Endodermal cell (in vitro differentiated cells): ENCODE data around the gene UNC5B. TPM values are rescaled to one million over a fixed set of nuclear protein-coding genes. Genes with fewer than 3 reads are reported as not detected.

Experiments
- DNase-seq: peaks from one replicate; pipeline ENCODE4 v3.0.0-alpha.2; 2017
- H3K27ac ChIP-seq: 2 replicates; pipeline ENCODE4 v1.5.1; 2013; ENCODE audit warnings: mild to moderate bottlenecking, low read depth, low read length, moderate library complexity
- H3K27me3 ChIP-seq: 2 replicates; pipeline ENCODE4 v1.6.1; 2013; ENCODE audit warnings: mild to moderate bottlenecking, low read length, moderate library complexity; ENCODE audit not compliant: insufficient read depth, control insufficient read depth, poor library complexity, severe bottlenecking
- H3K36me3 ChIP-seq: 2 replicates; pipeline ENCODE4 v1.7.0; 2013; ENCODE audit warnings: mild to moderate bottlenecking, low read length, moderate library complexity; ENCODE audit not compliant: control insufficient read depth, insufficient read depth
- H3K4me1 ChIP-seq: one replicate; pipeline ENCODE4 v1.7.0; 2013; ENCODE audit warnings: low read length; ENCODE audit not compliant: control insufficient read depth, insufficient read depth
- H3K4me3 ChIP-seq: 2 replicates; pipeline ENCODE4 v1.5.1; 2013; ENCODE audit warnings: mild to moderate bottlenecking, low read length, moderate library complexity
- H3K9ac ChIP-seq: 2 replicates; pipeline ENCODE4 v1.6.1; 2013; ENCODE audit warnings: mild to moderate bottlenecking, low read length, moderate library complexity; ENCODE audit not compliant: poor library complexity, severe bottlenecking; ENCODE audit errors: extremely low read depth
- H3K9me3 ChIP-seq: 2 replicates; pipeline ENCODE4 v1.6.1; 2013; ENCODE audit warnings: mild to moderate bottlenecking, low read length, moderate library complexity; ENCODE audit not compliant: control insufficient read depth
- H3K27ac Mint-ChIP-seq: 2 replicates; pipeline ENCODE4 v1.8.0; 2020; ENCODE audit warnings: mixed read lengths
- H3K27me3 Mint-ChIP-seq: 2 replicates; pipeline ENCODE4 v1.8.0; 2021; ENCODE audit warnings: mild to moderate bottlenecking, mixed read lengths; ENCODE audit not compliant: insufficient read depth
- H3K36me3 Mint-ChIP-seq: 2 replicates; pipeline ENCODE4 v1.8.0; 2020; ENCODE audit warnings: low read depth, mixed read lengths
- H3K4me1 Mint-ChIP-seq: 2 replicates; pipeline ENCODE4 v1.8.0; 2020; ENCODE audit warnings: mixed read lengths
- H3K4me3 Mint-ChIP-seq: 2 replicates; pipeline ENCODE4 v1.8.0; 2020; ENCODE audit warnings: mild to moderate bottlenecking, moderate library complexity, mixed read lengths
- H3K9me3 Mint-ChIP-seq: 2 replicates; pipeline ENCODE4 v1.8.0; 2020; ENCODE audit warnings: mild to moderate bottlenecking, mixed read lengths
- CTCF ChIP-seq: fragments of 200-600 bp; sonication (generic); conservative IDR thresholded peaks from 2 replicates; pipeline ENCODE4 v1.5.0; 2021; ENCODE audit warnings: antibody characterized with exemption, mild to moderate bottlenecking
- WGBS, 2 experiments: methylation state at CpG; one replicate each; pipeline versions ENCODE4 v1.1.5 to v1.1.7; 2013; ENCODE audit warnings: missing lambda C conversion rate in 2 of 2, mixed read lengths in 1 of 2; ENCODE audit not compliant: insufficient coverage in 1 of 2, insufficient read length in 1 of 2; 5-methylcytosine and 5-hydroxymethylcytosine counted together
- total RNA-seq, 2 donors: library from RNA; stranded (reverse); fragmentation: NEBNext Ultra II Directional in 1 of 2; extraction: Animal tissue kit (Norgen Biotek cat#: 25700) in 1 of 2; gene quantifications; 2 replicates in 1 of 2; 3 replicates in 1 of 2; pipeline ENCODE4 v1.2.1, GENCODE V29; 2021

Gene UNC5B
- total RNA-seq, 2 donors from 2014 or later, result 9.7 to 14.5 TPM

GRCh38 chr10:71253981-71254818 is 41.8 kb downstream of the UNC5B start:
- Mint-ChIP-seq H3K9me3 (no peaks in the 10 kb centered on the region), H3K4me3 (no peak overlapping the region), H3K4me1 (peaks cover 17% of the 10 kb centered on the region), H3K27me3 (no peaks in the 10 kb centered on the region), H3K36me3 (no peaks in the 10 kb centered on the region), H3K27ac (no peak overlapping the region)
- TF ChIP-seq CTCF, result no peak
- no peak overlapping the region for H3K9ac ChIP-seq
- 78 to 82% methylated on average over 10 to 17 of the region's 17 CpGs for WGBS, 2 experiments
- no peak overlapping the region for H3K4me3 ChIP-seq
- no peaks in the 10 kb centered on the region for H3K9me3 ChIP-seq
- no peaks in the 10 kb centered on the region for H3K27me3 ChIP-seq
- peaks cover 6% of the 10 kb centered on the region for H3K4me1 ChIP-seq
- DNase-seq, result no peak
- no peak overlapping the region for H3K27ac ChIP-seq
- H3K36me3 ChIP-seq, result no peaks in the 10 kb centered on the region

GRCh38 chr10:71254834-71255549 is 42.6 kb downstream of the UNC5B start:
- H3K27ac ChIP-seq, result peak overlapping the region; percentile 53
- Mint-ChIP-seq H3K4me3 (no peak overlapping the region), H3K4me1 (peaks cover 17% of the 10 kb centered on the region), H3K27me3 (no peaks in the 10 kb centered on the region), H3K27ac (no peak overlapping the region), H3K9me3 (no peaks in the 10 kb centered on the region), H3K36me3 (no peaks in the 10 kb centered on the region)
- no peak overlapping the region for H3K4me3 ChIP-seq
- peaks cover 8% of the 10 kb centered on the region for H3K4me1 ChIP-seq
- H3K9ac ChIP-seq, result no peak overlapping the region
- DNase-seq, result no peak
- H3K36me3 ChIP-seq, result no peaks in the 10 kb centered on the region
- H3K9me3 ChIP-seq, result no peaks in the 10 kb centered on the region
- WGBS, 2 experiments, result 88 to 98% methylated on average over 6 to 9 of the region's 9 CpGs
- no peak for TF ChIP-seq CTCF
- no peaks in the 10 kb centered on the region for H3K27me3 ChIP-seq

GRCh38 chr10:71255550-71255807 is 43.1 kb downstream of the UNC5B start:
- H3K9me3 ChIP-seq, result no peaks in the 10 kb centered on the region
- Mint-ChIP-seq H3K9me3 (no peaks in the 10 kb centered on the region), H3K4me3 (no peak overlapping the region), H3K4me1 (peaks cover 19% of the 10 kb centered on the region), H3K27ac (no peak overlapping the region), H3K36me3 (no peaks in the 10 kb centered on the region), H3K27me3 (no peaks in the 10 kb centered on the region)
- H3K4me1 ChIP-seq, result peaks cover 9% of the 10 kb centered on the region
- no peak overlapping the region for H3K4me3 ChIP-seq
- no peak for DNase-seq
- no peak overlapping the region for H3K9ac ChIP-seq
- H3K27me3 ChIP-seq, result no peaks in the 10 kb centered on the region
- 89 to 92% methylated on average over 3 to 4 of the region's 4 CpGs for WGBS, 2 experiments
- H3K27ac ChIP-seq, result peak overlapping the region; percentile 53
- no peaks in the 10 kb centered on the region for H3K36me3 ChIP-seq
- no peak for TF ChIP-seq CTCF
